Spleen (tissue), 11 donors: ENCODE data around the gene TSC22D3. TPM values are rescaled to one million over a fixed set of nuclear protein-coding genes. Genes with fewer than 3 reads are reported as not detected.

Experiments
- DNase-seq: peaks from one replicate; pipeline ENCODE4 v3.0.0-alpha.2; 2020
- H3K27ac ChIP-seq, 8 donors: fragments of 200-600 bp; sonication (generic) in 7 of 8; 1 replicate in 4 of 8; 2 replicates in 4 of 8; pipeline versions ENCODE4 v1.5.0 to v1.8.0; 2016 to 2021; ENCODE audit warnings: inconsistent platforms in 4 of 8, mild to moderate bottlenecking in 4 of 8, moderate library complexity in 1 of 8
- H3K27me3 ChIP-seq, 7 donors: fragments of 200-600 bp; sonication (generic) in 6 of 7; replicated peaks in 1 of 7; 1 replicate in 4 of 7; 2 replicates in 3 of 7; pipeline versions ENCODE4 v1.5.0 to v1.8.0; 2016 to 2021; ENCODE audit warnings: inconsistent platforms in 3 of 7, mild to moderate bottlenecking in 1 of 7
- H3K36me3 ChIP-seq, 6 donors: fragments of 200-600 bp; sonication (generic) in 5 of 6; 1 replicate in 4 of 6; 2 replicates in 2 of 6; pipeline versions ENCODE4 v1.5.0 to v1.8.0; 2016 to 2021; ENCODE audit warnings: inconsistent platforms in 2 of 6
- H3K4me1 ChIP-seq, 6 donors: fragments of 200-600 bp; sonication (generic) in 5 of 6; 1 replicate in 3 of 6; 2 replicates in 3 of 6; pipeline versions ENCODE4 v1.5.0 to v1.8.0; 2016 to 2021; ENCODE audit warnings: inconsistent platforms in 3 of 6
- H3K4me3 ChIP-seq, 8 donors: fragments of 200-600 bp; sonication (generic) in 7 of 8; 1 replicate in 4 of 8; 2 replicates in 4 of 8; pipeline versions ENCODE4 v1.5.0 to v1.8.0; 2016 to 2021; ENCODE audit warnings: inconsistent platforms in 4 of 8, mild to moderate bottlenecking in 4 of 8, moderate library complexity in 2 of 8
- H3K9me3 ChIP-seq, 8 donors: fragments of 200-600 bp; sonication (generic) in 7 of 8; 1 replicate in 4 of 8; 2 replicates in 4 of 8; pipeline versions ENCODE4 v1.5.0 to v1.8.0; 2016 to 2021; ENCODE audit warnings: inconsistent platforms in 4 of 8
- CTCF ChIP-seq, 11 experiments: fragments of 200-600 bp in 7 of 11; fragments of 450-650 bp in 4 of 11; sonication (generic) in 4 of 11; IDR thresholded peaks in 8 of 11; conservative IDR thresholded peaks in 3 of 11; 1 replicate in 7 of 11; 2 replicates in 4 of 11; pipeline versions ENCODE4 v1.4.0 to v1.8.0; 2016 to 2021; ENCODE audit warnings: antibody characterized with exemption in 11 of 11, inconsistent platforms in 4 of 11, mild to moderate bottlenecking in 1 of 11
- POLR2A ChIP-seq, 3 donors: fragments of 450-650 bp; IDR thresholded peaks; one replicate each; pipeline ENCODE4 v1.5.1; 2017; ENCODE audit warnings: antibody characterized with exemption in 3 of 3, mild to moderate bottlenecking in 1 of 3
- POLR2AphosphoS5 ChIP-seq, 3 donors: sonication (generic); formaldehyde crosslinking; IDR thresholded peaks; one replicate each; pipeline ENCODE4 v1.5.1; 2017; ENCODE audit warnings: antibody characterized with exemption in 3 of 3
- WGBS, 5 donors: extraction: QIAGEN DNeasy Blood & Tissue Kit in 3 of 5; methylation state at CpG; one replicate each; pipeline versions ENCODE4 v1.1.5 to v1.1.7; 2013 to 2018; 5-methylcytosine and 5-hydroxymethylcytosine counted together
- intact Hi-C: fragments of 100-400 bp; cut with DNase I; formaldehyde crosslinking; loops from one replicate; pipeline ENCODE4 v1.15.0; 2023; ENCODE audit warnings: low total_unique reads
- polyA plus RNA-seq, 3 donors: library from polyadenylated mRNA; stranded (reverse); fragments of 200-250 nt; gene quantifications; one replicate each; pipeline ENCODE4 v1.2.1, GENCODE V29; 2013
- total RNA-seq, 7 donors: library from RNA; depleted of rRNA in 3 of 7; stranded (reverse); fragments of >200 nt in 3 of 7; fragmentation: NEBNext Ultra II Directional in 4 of 7; extraction: Animal tissue kit (Norgen Biotek cat#: 25700) in 4 of 7; gene quantifications; one replicate each; pipeline versions ENCODE4 v1.1.0 to v1.2.1, GENCODE V29; 2016 to 2021
- donor health status: healthy with polysubstance abuse.
- donor health status: DM: no; HTN: no; CAD: no; lungs with moderate emphysema.
- donor health status: DM: no; HTN: no; CAD: no.
- donor health status: Bipolar disorder and iron deficiency.
- donor health status: healthy.
- donor health status: DM: no; HTN: no; CAD: no.
- donor health status: DM: yes; HTN: yes; CAD: no.

Gene TSC22D3
- total and polyA plus RNA-seq, 10 donors: 91.7 to 579 (median 297) TPM

- WGBS, 5 donors: 17 to 36% (median 25%) methylated on average over 9 of the region's 9 CpGs
- TF ChIP-seq POLR2A (IDR thresholded peaks at IDR 0.05): no peak
- TF ChIP-seq POLR2AphosphoS5 (IDR thresholded peaks at IDR 0.05): peak in 1 of 3 donors; percentile 4
- no peak for TF ChIP-seq CTCF (IDR thresholded peaks at IDR 0.05 in 8 of 11, conservative IDR thresholded peaks at IDR 0.05 in 3 of 11)
- peak overlapping the region in 5 of 8 donors; percentile 6 to 66 (median 47) for H3K4me3 ChIP-seq
- H3K27ac ChIP-seq: peak overlapping the region; percentile 72 to 95 (median 90)
- intact Hi-C loops: loop anchor here (5.0 to 10.0 kb wide), 2 partner anchors 50 to 98 kb away; no protein-coding TSS in a partner anchor
- H3K9me3 ChIP-seq: no peaks in the 10 kb centered on the region
- DNase-seq: peak; percentile 85
- H3K4me1 ChIP-seq: peaks cover 7 to 63% (median 53%) of the 10 kb centered on the region in 6 donors
- H3K36me3 ChIP-seq: no peaks in the 10 kb centered on the region
- peaks cover 0 to 25% (median under 1%) of the 10 kb centered on the region in 7 donors for H3K27me3 ChIP-seq
Observed at GRCh38 chrX:107674480-107675364, 100.9 kb downstream of the TSC22D3 start.

GRCh38 chrX:107673933-107674479 lies 101.6 kb downstream of the TSC22D3 start:
- H3K36me3 ChIP-seq: no peaks in the 10 kb centered on the region
- peak in 1 of 3 donors; percentile 49 for TF ChIP-seq POLR2A (IDR thresholded peaks at IDR 0.05)
- TF ChIP-seq POLR2AphosphoS5 (IDR thresholded peaks at IDR 0.05): peak; percentile 86 to 97 (median 92)
- TF ChIP-seq CTCF (IDR thresholded peaks at IDR 0.05 in 8 of 11, conservative IDR thresholded peaks at IDR 0.05 in 3 of 11): peak in 8 of 11 experiments; percentile 10 to 57 (median 30)
- H3K27ac ChIP-seq: peak overlapping the region; percentile 77 to 95 (median 90)
- peak overlapping the region in 5 of 8 donors; percentile 6 to 66 (median 41) for H3K4me3 ChIP-seq
- 7 to 23% (median 15%) methylated on average over 3 to 7 of the region's 7 CpGs for WGBS, 5 donors
- peak; percentile 97 for DNase-seq
- peaks cover 7 to 62% (median 47%) of the 10 kb centered on the region in 6 donors for H3K4me1 ChIP-seq
- intact Hi-C loops: loop anchor here (5.0 to 10.0 kb wide), 2 partner anchors 51 to 98 kb away; no protein-coding TSS in a partner anchor
- H3K9me3 ChIP-seq: no peaks in the 10 kb centered on the region
- peaks cover 0 to 28% (median 4%) of the 10 kb centered on the region in 7 donors for H3K27me3 ChIP-seq

- intact Hi-C loops: loop anchor here (5.0 to 10.0 kb wide), 2 partner anchors 51 to 99 kb away; no protein-coding TSS in a partner anchor
- Histone ChIP-seq H3K4me3 (peak overlapping the region in 2 of 8 donors; percentile 16 to 66), H3K36me3 (no peaks in the 10 kb centered on the region), H3K27me3 (peaks cover 0 to 28% (median 3%) of the 10 kb centered on the region in 7 donors), H3K4me1 (peaks cover 7 to 56% (median 41%) of the 10 kb centered on the region in 6 donors), H3K9me3 (no peaks in the 10 kb centered on the region), H3K27ac (peak overlapping the region; percentile 77 to 95 (median 90))
- DNase-seq: no peak
- WGBS, 5 donors: 36 to 69% (median 47%) methylated on average over 6 of the region's 6 CpGs
- TF ChIP-seq POLR2A (IDR thresholded peaks at IDR 0.05): no peak
- TF ChIP-seq POLR2AphosphoS5 (IDR thresholded peaks at IDR 0.05): no peak
- no peak for TF ChIP-seq CTCF (IDR thresholded peaks at IDR 0.05 in 8 of 11, conservative IDR thresholded peaks at IDR 0.05 in 3 of 11)
Observed at GRCh38 chrX:107673431-107673830, 102.2 kb downstream of the TSC22D3 start.
